Endothelial cell of umbilical vein (primary cell): ENCODE results near the gene STK24.

Experiments used
- CTCF ChIP-seq, 2 donors: IDR thresholded peaks; 1 replicate in 1 of 2; 2 replicates in 1 of 2; pipeline ENCODE4 v1.5.1; 2011; ENCODE audit warnings: low read length in 2 of 2, mild to moderate bottlenecking in 2 of 2, moderate library complexity in 2 of 2, control low read depth in 1 of 2, inconsistent platforms in 1 of 2, low read depth in 1 of 2; ENCODE audit not compliant: insufficient read depth in 1 of 2; ENCODE audit errors: extremely low read depth in 1 of 2
- EZH2 ChIP-seq: IDR thresholded peaks from 2 replicates; pipeline ENCODE4 v1.6.1; 2012; ENCODE audit warnings: borderline replicate concordance, low read depth, mild to moderate bottlenecking, moderate library complexity, low read length, inconsistent platforms; ENCODE audit not compliant: severe bottlenecking
- JUN ChIP-seq: IDR thresholded peaks from 2 replicates; pipeline ENCODE4 v1.6.1; 2011; ENCODE audit warnings: borderline replicate concordance, low read depth; ENCODE audit not compliant: insufficient read length, insufficient read depth
- MAX ChIP-seq: IDR thresholded peaks from 2 replicates; pipeline ENCODE4 v1.6.1; 2011; ENCODE audit not compliant: insufficient read depth, insufficient read length
- POLR2A ChIP-seq: IDR thresholded peaks from 2 replicates; pipeline ENCODE4 v1.6.1; 2012; ENCODE audit warnings: low read depth, mild to moderate bottlenecking, control low read depth, low read length
- POLR2AphosphoS5 ChIP-seq: IDR thresholded peaks from 2 replicates; pipeline ENCODE4 v1.6.1; 2012; ENCODE audit warnings: low read depth, mild to moderate bottlenecking, control low read depth, low read length, moderate library complexity; ENCODE audit not compliant: insufficient read depth

GRCh38 chr13:98591721-98592361 lies 14.9 kb upstream of the STK24 start:
- TF ChIP-seq CTCF (IDR thresholded peaks at IDR 0.05; ENCODE audit: extremely low read depth in 1 of 2, insufficient read depth in 1 of 2, low read depth in 1 of 2, low read length in 2 of 2): no peak
- no peak for TF ChIP-seq EZH2
- no peak for TF ChIP-seq MAX
- TF ChIP-seq POLR2A: no peak
- TF ChIP-seq POLR2AphosphoS5: no peak
- TF ChIP-seq JUN: no peak
